IMR-90 (cell line): ENCODE measurements around the gene FNDC3A. TPM values are rescaled to one million over a fixed set of nuclear protein-coding genes. Genes with fewer than 3 reads are reported as not detected.
A peak's percentile ranks its signal among the peaks of the same experiment; 100 is the strongest.

Experiments
- ATAC-seq: fragments of 200-7000 bp; cut with Tn5 transposase; 2 replicates; pipeline ENCODE4 v1.9.1; 2020; ENCODE audit warnings: low read depth, mild to moderate bottlenecking, moderate library complexity
- BruUV-seq: library from RNA; stranded (reverse); fragments of 400-500 nt; replicated peaks from 2 replicates; lab custom pipeline; 2021; lab: Mats Ljungman, UMichigan
- CTCF ChIA-PET: fragments of 300-600 bp; formaldehyde crosslinking; extraction: SDS; loops from one replicate; lab custom pipeline; 2021; ENCODE audit warnings: antibody characterized with exemption; lab: Yijun Ruan, JAX
- POLR2A ChIA-PET: fragments of 300-600 bp; sonication (Branson Sonifier 250); formaldehyde crosslinking; loops from one replicate; lab custom pipeline; 2022; ENCODE audit warnings: antibody characterized with exemption; ENCODE audit not compliant: unreplicated experiment; lab: Charles Lee
- DNase-seq: peaks from one replicate; pipeline ENCODE4 v3.0.0; 2013
- H2AFZ ChIP-seq: replicated peaks from 2 replicates; pipeline ENCODE3; 2013; ENCODE audit warnings: low read length, mild to moderate bottlenecking; ENCODE audit not compliant: poor library complexity
- H2AK5ac ChIP-seq: 2 replicates; pipeline ENCODE4 v1.6.1; 2013; ENCODE audit warnings: low read depth, low read length, inconsistent platforms
- H2AK9ac ChIP-seq: replicated peaks from 2 replicates; pipeline ENCODE3; 2013; ENCODE audit warnings: mild to moderate bottlenecking, low read depth, low read length, moderate library complexity; ENCODE audit not compliant: poor library complexity
- H2BK120ac ChIP-seq: 2 replicates; pipeline ENCODE4 v1.6.1; 2013; ENCODE audit warnings: low read depth, low read length, inconsistent platforms
- H2BK15ac ChIP-seq: 3 replicates; pipeline ENCODE4 v1.6.1; 2013; ENCODE audit warnings: low read depth, low read length, inconsistent platforms
- H2BK20ac ChIP-seq: 2 replicates; pipeline ENCODE4 v1.6.1; 2013; ENCODE audit warnings: low read depth, mild to moderate bottlenecking, inconsistent platforms, low read length, moderate library complexity
- H2BK5ac ChIP-seq: 2 replicates; pipeline ENCODE4 v1.6.1; 2013; ENCODE audit warnings: mild to moderate bottlenecking, low read depth, low read length, inconsistent platforms; ENCODE audit not compliant: poor library complexity, severe bottlenecking
- H3K14ac ChIP-seq: replicated peaks from 2 replicates; pipeline ENCODE4 v1.6.1; 2013; ENCODE audit warnings: low read depth, low read length, inconsistent platforms
- H3K18ac ChIP-seq: 2 replicates; pipeline ENCODE4 v1.6.1; 2013; ENCODE audit warnings: low read depth, low read length, control low read depth
- H3K23ac ChIP-seq: 2 replicates; pipeline ENCODE4 v1.6.1; 2013; ENCODE audit warnings: low read depth, low read length, inconsistent platforms
- H3K27ac ChIP-seq: 2 replicates; pipeline ENCODE4 v1.5.1; 2013; ENCODE audit warnings: mild to moderate bottlenecking, control low read depth, low read length; ENCODE audit not compliant: insufficient read depth
- H3K27me3 ChIP-seq: 2 replicates; pipeline ENCODE4 v1.6.1; 2013; ENCODE audit warnings: low read length; ENCODE audit not compliant: control insufficient read depth, insufficient read depth
- H3K36me3 ChIP-seq: 2 replicates; pipeline ENCODE4 v1.6.1; 2013; ENCODE audit warnings: low read length, mixed read lengths; ENCODE audit not compliant: control insufficient read depth, insufficient read depth
- H3K4ac ChIP-seq: 2 replicates; pipeline ENCODE4 v1.6.1; 2013; ENCODE audit warnings: low read depth, low read length, inconsistent platforms
- H3K4me1 ChIP-seq: 2 replicates; pipeline ENCODE4 v1.6.1; 2013; ENCODE audit warnings: low read length, mixed read lengths; ENCODE audit not compliant: control insufficient read depth, insufficient read depth
- H3K4me2 ChIP-seq: 2 replicates; pipeline ENCODE4 v1.6.1; 2013; ENCODE audit warnings: low read depth, mild to moderate bottlenecking, control low read depth, low read length, moderate library complexity
- H3K4me3 ChIP-seq: 2 replicates; pipeline ENCODE4 v1.5.1; 2013; ENCODE audit warnings: low read depth, mild to moderate bottlenecking, control low read depth, low read length, moderate library complexity; ENCODE audit not compliant: insufficient read depth
- H3K56ac ChIP-seq: 2 replicates; pipeline ENCODE4 v1.6.1; 2013; ENCODE audit warnings: low read length, inconsistent platforms; ENCODE audit not compliant: insufficient read depth; ENCODE audit errors: extremely low read depth
- H3K79me1 ChIP-seq, 2 experiments: 2 replicates each; pipeline ENCODE4 v1.6.1; 2013; ENCODE audit warnings: low read length in 2 of 2, inconsistent platforms in 1 of 2, low read depth in 1 of 2
- H3K9ac ChIP-seq: 2 replicates; pipeline ENCODE4 v1.6.1; 2013; ENCODE audit warnings: low read depth, low read length, control low read depth
- H3K9me1 ChIP-seq: 2 replicates; pipeline ENCODE4 v1.6.1; 2013; ENCODE audit warnings: low read length, inconsistent platforms; ENCODE audit not compliant: insufficient read depth
- H3K9me3 ChIP-seq: 2 replicates; pipeline ENCODE4 v1.6.1; 2013; ENCODE audit warnings: low read length; ENCODE audit not compliant: control insufficient read depth, insufficient read depth
- H4K20me1 ChIP-seq: 2 replicates; pipeline ENCODE4 v1.6.1; 2013; ENCODE audit warnings: low read length, inconsistent platforms; ENCODE audit not compliant: insufficient read depth
- H4K5ac ChIP-seq: 2 replicates; pipeline ENCODE4 v1.6.1; 2013; ENCODE audit warnings: mild to moderate bottlenecking, low read depth, low read length, control low read depth
- H4K8ac ChIP-seq, 2 experiments: 2 replicates each; pipeline ENCODE4 v1.6.1; 2013; ENCODE audit warnings: low read depth in 2 of 2, low read length in 2 of 2, control low read depth in 1 of 2, inconsistent platforms in 1 of 2
- H4K91ac ChIP-seq: 2 replicates; pipeline ENCODE4 v1.6.1; 2013; ENCODE audit warnings: low read depth, low read length, inconsistent platforms; ENCODE audit not compliant: insufficient read depth
- CEBPB ChIP-seq: IDR thresholded peaks from 2 replicates; pipeline ENCODE4 v1.6.1; 2012; ENCODE audit warnings: low read depth, low read length, improper control_type of control experiment
- CHD1 ChIP-seq: IDR thresholded peaks from 2 replicates; pipeline ENCODE4 v1.6.1; 2012; ENCODE audit warnings: low read depth, low read length, improper control_type of control experiment
- MAFK ChIP-seq: IDR thresholded peaks from 2 replicates; pipeline ENCODE4 v1.6.1; 2012; ENCODE audit warnings: low read depth, low read length, improper control_type of control experiment
- MAZ ChIP-seq: IDR thresholded peaks from 2 replicates; pipeline ENCODE4 v1.6.1; 2012; ENCODE audit warnings: low read depth, mild to moderate bottlenecking, low read length, improper control_type of control experiment, moderate library complexity, borderline replicate concordance
- MXI1 ChIP-seq: IDR thresholded peaks from 2 replicates; pipeline ENCODE4 v1.6.1; 2012; ENCODE audit warnings: low read depth, mild to moderate bottlenecking, low read length, moderate library complexity, borderline replicate concordance
- NFE2L2 ChIP-seq: fragments of 150-350 bp; IDR thresholded peaks from 2 replicates; pipeline ENCODE4 v1.6.1; 2016; ENCODE audit warnings: low read depth, mild to moderate bottlenecking, low read length
- POLR2A ChIP-seq: IDR thresholded peaks from 2 replicates; pipeline ENCODE4 v1.6.1; 2012; ENCODE audit warnings: mild to moderate bottlenecking, low read depth, low read length
- RAD21 ChIP-seq: IDR thresholded peaks from 2 replicates; pipeline ENCODE4 v1.6.1; 2012; ENCODE audit warnings: low read length, improper control_type of control experiment
- RCOR1 ChIP-seq: IDR thresholded peaks from 2 replicates; pipeline ENCODE4 v1.6.1; 2012; ENCODE audit warnings: mild to moderate bottlenecking, low read length, improper control_type of control experiment; ENCODE audit not compliant: insufficient replicate concordance
- RFX5 ChIP-seq: IDR thresholded peaks from 2 replicates; pipeline ENCODE4 v1.8.0; 2012; ENCODE audit warnings: low read depth, mild to moderate bottlenecking, low read length, moderate library complexity
- SMC3 ChIP-seq: fragments of 150-350 bp; IDR thresholded peaks from 2 replicates; pipeline ENCODE4 v1.6.1; 2016; ENCODE audit warnings: low read depth, mild to moderate bottlenecking, antibody characterized with exemption, low read length, moderate library complexity
- USF2 ChIP-seq: fragments of 150-350 bp; IDR thresholded peaks from 2 replicates; pipeline ENCODE4 v1.6.1; 2017; ENCODE audit warnings: mild to moderate bottlenecking, antibody characterized with exemption, low read length, low read depth
- WGBS, 2 experiments: methylation state at CpG; one replicate each; pipeline versions ENCODE4 v1.1.5 to v1.1.7; 2013; ENCODE audit warnings: missing lambda C conversion rate in 2 of 2; ENCODE audit not compliant: insufficient read length in 1 of 2; ENCODE audit errors: extremely low coverage in 2 of 2; 5-methylcytosine and 5-hydroxymethylcytosine counted together
- dilution Hi-C: fragments of 300-500 bp; cut with HindIII; formaldehyde crosslinking; loops from one replicate; pipeline ENCODE4 v1.14.3; 2018; ENCODE audit warnings: low sequenced_read_pairs; ENCODE audit not compliant: unreplicated experiment
- in situ Hi-C: fragments of 300-500 bp; cut with MboI; formaldehyde crosslinking; loops from 3 replicates; pipeline ENCODE4 v1.14.3; 2019; ENCODE audit warnings: low sequenced_read_pairs, inconsistent platforms, mixed read lengths
- intact Hi-C: fragments of 100-400 bp; cut with micrococcal nuclease; formaldehyde crosslinking; loops from 2 replicates; pipeline ENCODE4 v1.10.0; 2022
- polyA plus RNA-seq, 3 experiments: library from polyadenylated mRNA; depleted of rRNA; stranded (reverse); fragments of >200 nt; gene quantifications; 2 replicates each; pipeline ENCODE4 v1.2.3, GENCODE V29; 2012; ENCODE audit warnings: low replicate concordance in 1 of 3
- total RNA-seq: library from RNA; depleted of rRNA; stranded (reverse); fragments of >200 nt; gene quantifications from 2 replicates; pipeline ENCODE4 v1.2.3, GENCODE V29; 2012
- TF ChIP-seq, protein P1 (sequence below): fragments of 150-350 bp; IDR thresholded peaks from 2 replicates; pipeline ENCODE4 v1.6.1; 2016; ENCODE audit warnings: low read depth, mild to moderate bottlenecking, low read length, moderate library complexity, borderline replicate concordance

Gene FNDC3A
- total and polyA plus RNA-seq, 2 of the 4 experiments (the other 2 are of a cell fraction), result 29.2 to 60.4 TPM

DNA sequence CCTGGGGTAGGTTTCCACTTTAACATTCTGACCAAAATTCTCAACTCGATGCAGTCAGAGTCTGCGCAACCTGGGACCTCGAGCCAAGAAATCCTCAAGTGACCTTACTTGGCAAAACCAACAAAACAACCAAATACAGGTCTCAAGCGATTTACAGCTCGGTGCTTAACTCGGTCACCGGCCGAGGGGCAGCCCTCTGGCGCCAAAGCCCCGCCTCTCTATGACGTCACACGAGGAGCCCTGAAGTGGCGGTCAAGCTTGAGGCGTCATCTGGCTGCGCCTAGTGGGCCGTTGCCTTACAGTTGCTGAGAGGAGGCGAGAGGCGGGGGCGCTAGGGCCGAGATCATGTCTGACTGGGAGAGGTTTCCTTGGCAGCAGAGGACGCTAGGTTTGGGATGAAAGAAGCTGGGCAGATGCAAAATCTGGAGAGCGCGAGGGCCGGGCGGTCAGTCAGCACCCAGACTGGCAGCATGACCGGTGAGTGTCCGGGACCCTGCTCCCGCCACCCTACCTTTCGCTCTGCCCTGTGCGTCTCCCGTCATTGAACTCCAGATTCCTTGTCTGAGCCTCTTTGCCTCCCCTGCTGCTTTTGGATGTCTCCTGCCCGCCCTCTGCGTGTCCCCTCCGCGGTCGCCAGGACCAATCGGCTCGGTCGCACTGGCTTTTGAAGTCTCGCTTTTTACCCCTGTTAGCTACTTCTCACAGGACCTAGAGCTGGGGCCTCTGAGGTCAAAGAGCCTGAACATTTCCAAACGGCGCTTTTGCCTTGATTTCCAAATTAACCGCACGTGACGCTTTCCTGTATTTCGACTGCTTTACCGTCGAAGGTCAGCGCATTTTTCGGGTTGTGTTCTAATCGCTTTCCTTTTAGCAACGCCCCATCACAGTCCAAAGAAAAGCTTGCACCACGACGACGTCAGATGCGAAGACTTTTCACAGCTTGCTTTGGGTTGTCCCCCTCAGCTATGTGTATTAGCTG is 272.2 kb downstream of the FNDC3A start, which contains the start of gene CDADC1:
TSS of gene CDADC1 (plus strand) at position 283 of the 979 bp plus-strand sequence. CDS start at position 396, 113 bp downstream.
- H3K9me3 ChIP-seq, result no peaks in the 10 kb centered on the region
- no peak within 1 kb of the TSS for H2AK5ac ChIP-seq
- H2BK5ac ChIP-seq, result peak within 1 kb of the TSS; percentile 43
- peak within 1 kb of the TSS; percentile 96 for H2AFZ ChIP-seq
- H4K20me1 ChIP-seq, result no peaks in the 10 kb centered on the region
- peaks cover 19 to 27% of the 10 kb centered on the region in 2 experiments for H3K79me1 ChIP-seq
- peak within 1 kb of the TSS; percentile 84 for H2BK120ac ChIP-seq
- peak within 1 kb of the TSS; percentile 91 for H3K56ac ChIP-seq
- intact Hi-C loops (no loop called here), in situ Hi-C loops (no loop called here), dilution Hi-C loops (no loop called here)
- H3K23ac ChIP-seq, result peak within 1 kb of the TSS; percentile 96
- BruUV-seq, result no TSS peak
- peak within 1 kb of the TSS; percentile 37 for H2AK9ac ChIP-seq
- ChIA-PET CTCF (interaction anchor here (0.6 to 1.7 kb wide), 7 partner anchors 8 to 359 kb away, joined by 3 to 7 read pairs (median 3); no protein-coding TSS in a partner anchor), POLR2A (interaction anchor here (0.5 to 0.8 kb wide), 2 partner anchors 10 to 313 kb away, joined by 3 read pairs; no protein-coding TSS in a partner anchor)
- H3K4me1 ChIP-seq, result no peaks in the 10 kb centered on the region
- peak within 1 kb of the TSS; percentile 96 for H3K4me2 ChIP-seq
- peaks cover 6% of the 10 kb centered on the region; the same call in 1 of the 2 replicates for H3K9me1 ChIP-seq
- H3K4me3 ChIP-seq, result peak within 1 kb of the TSS; percentile 60
- peak within 1 kb of the TSS; percentile 55 for H3K27ac ChIP-seq
- peak within 1 kb of the TSS; percentile 98 for H3K14ac ChIP-seq
- H3K9ac ChIP-seq, result peak within 1 kb of the TSS; percentile 80
- peak within 1 kb of the TSS; percentile 96 to 99 for H4K8ac ChIP-seq
- WGBS, 2 experiments, result 0% methylated on average over 32 of the region's 56 CpGs; no CpG with 5 or more reads in 1 of the 2 experiments
- peak within 1 kb of the TSS; percentile 73; the same call in 1 of the 2 replicates for H2BK20ac ChIP-seq
- peak within 1 kb of the TSS; percentile 88 for H4K91ac ChIP-seq
- H4K5ac ChIP-seq, result peak within 1 kb of the TSS; percentile 59
- H3K36me3 ChIP-seq, result no peaks in the 10 kb centered on the region
- no peaks in the 10 kb centered on the region for H3K27me3 ChIP-seq
- H3K18ac ChIP-seq, result peak within 1 kb of the TSS; percentile 17; the same call in 1 of the 2 replicates
- peak within 1 kb of the TSS; percentile 94 for H3K4ac ChIP-seq
- DNase-seq (peak; percentile 95), ATAC-seq (peak; percentile 97)
- peak within 1 kb of the TSS; percentile 80; the same call in 2 of the 3 replicates for H2BK15ac ChIP-seq
- TF ChIP-seq MXI1 (peak; percentile 83), USF2 (peak; percentile 31; the same call in 1 of the 2 replicates), POLR2A (peak; percentile 59), SMC3 (no peak), RAD21 (no peak), CEBPB (peak; percentile 39; the same call in 1 of the 2 replicates), RFX5 (no peak), RCOR1 (no peak), MAFK (no peak), MAZ (peak; percentile 89; the same call in 1 of the 2 replicates), CHD1 (no peak), NFE2L2 (no peak)
- TF ChIP-seq, protein P1, sequence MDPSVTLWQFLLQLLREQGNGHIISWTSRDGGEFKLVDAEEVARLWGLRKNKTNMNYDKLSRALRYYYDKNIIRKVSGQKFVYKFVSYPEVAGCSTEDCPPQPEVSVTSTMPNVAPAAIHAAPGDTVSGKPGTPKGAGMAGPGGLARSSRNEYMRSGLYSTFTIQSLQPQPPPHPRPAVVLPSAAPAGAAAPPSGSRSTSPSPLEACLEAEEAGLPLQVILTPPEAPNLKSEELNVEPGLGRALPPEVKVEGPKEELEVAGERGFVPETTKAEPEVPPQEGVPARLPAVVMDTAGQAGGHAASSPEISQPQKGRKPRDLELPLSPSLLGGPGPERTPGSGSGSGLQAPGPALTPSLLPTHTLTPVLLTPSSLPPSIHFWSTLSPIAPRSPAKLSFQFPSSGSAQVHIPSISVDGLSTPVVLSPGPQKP, result no peak
